HG03097 (cell line): ENCODE results near the gene ACSS1.
A peak's percentile ranks its signal among the peaks of the same experiment; 100 is the strongest.

Source experiments
- ATAC-seq: cut with Tn5 transposase; IDR thresholded peaks from one replicate; pipeline ENCODE4 v1.9.1; 2021; ENCODE audit not compliant: unreplicated experiment, low FRiP score

ACSS1 gene

GRCh38 chr20:25058051-25058846 lies at the start of gene ACSS1:
ACSS1 (minus strand) TSS chr20:25058139; CDS start chr20:25058102, 37 bp downstream.
- ATAC-seq = peak; percentile 57

DNA sequence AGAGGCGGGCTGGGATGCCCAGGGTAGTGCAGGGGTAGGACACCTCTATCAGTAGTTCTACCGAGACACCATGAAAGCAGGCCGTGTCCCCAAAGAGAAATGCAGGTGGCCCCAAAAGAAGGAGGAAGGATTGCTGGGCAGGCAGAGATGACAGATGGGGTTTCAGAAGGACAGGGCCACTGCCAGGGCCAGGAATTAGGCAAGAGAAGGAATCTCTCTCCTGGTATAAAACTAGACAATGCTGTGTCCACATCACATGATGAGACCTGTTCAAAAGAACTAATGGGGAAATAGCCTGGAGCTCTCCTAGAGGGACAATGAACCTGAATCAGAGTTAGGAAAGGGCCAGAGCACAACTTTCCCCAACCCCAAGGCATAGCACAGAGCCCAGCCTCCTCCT lies 45.6 kb upstream of the ACSS1 start:
- no peak for ATAC-seq

GRCh38 chr20:25100914-25101313 lies 43.0 kb upstream of the ACSS1 start:
- no peak for ATAC-seq

DNA sequence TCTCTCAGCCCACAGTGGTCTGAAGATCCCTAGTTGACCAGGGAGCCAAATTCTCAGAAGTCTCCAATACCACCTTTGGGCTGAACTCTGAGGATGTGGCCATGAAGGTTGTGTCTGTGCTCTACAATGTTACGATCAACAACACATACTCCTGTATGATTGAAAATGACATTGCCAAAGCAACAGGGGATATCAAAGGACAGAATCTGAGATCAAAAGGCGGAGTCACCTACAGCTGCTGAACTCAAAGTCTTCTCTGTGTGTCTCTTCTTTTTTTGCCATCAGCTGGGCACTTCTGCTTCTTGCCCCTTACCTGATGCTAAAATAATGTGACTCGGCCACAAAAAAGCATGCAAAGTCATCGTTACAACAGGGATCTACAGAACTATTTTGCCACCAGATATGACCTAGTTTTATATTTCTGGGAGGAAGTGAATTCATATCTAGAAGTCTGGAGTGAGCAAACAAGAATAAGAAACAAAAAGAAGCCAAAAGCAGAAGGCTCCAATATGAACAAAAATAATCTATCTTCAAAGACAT lies 41.7 kb upstream of the ACSS1 start:
- no peak for ATAC-seq

DNA sequence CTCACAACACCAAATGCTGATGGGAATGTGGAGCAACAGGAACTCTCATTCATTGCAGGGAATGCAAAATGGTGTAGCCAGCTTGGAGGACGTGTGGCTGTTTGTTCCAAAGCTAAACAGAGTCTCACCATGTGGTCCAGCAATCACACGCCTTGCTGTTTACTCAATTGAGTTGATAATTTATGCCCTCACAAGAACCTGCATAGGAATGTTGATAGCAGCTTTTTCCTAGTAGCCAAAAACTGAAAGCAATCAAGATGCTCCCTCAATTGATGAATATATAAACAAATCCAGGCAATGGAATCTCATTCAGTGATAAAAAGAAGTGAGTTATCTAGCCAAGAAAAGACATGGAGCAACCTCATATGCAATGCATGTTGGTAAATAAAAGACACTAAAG lies 39.6 kb upstream of the ACSS1 start:
- ATAC-seq = no peak

DNA sequence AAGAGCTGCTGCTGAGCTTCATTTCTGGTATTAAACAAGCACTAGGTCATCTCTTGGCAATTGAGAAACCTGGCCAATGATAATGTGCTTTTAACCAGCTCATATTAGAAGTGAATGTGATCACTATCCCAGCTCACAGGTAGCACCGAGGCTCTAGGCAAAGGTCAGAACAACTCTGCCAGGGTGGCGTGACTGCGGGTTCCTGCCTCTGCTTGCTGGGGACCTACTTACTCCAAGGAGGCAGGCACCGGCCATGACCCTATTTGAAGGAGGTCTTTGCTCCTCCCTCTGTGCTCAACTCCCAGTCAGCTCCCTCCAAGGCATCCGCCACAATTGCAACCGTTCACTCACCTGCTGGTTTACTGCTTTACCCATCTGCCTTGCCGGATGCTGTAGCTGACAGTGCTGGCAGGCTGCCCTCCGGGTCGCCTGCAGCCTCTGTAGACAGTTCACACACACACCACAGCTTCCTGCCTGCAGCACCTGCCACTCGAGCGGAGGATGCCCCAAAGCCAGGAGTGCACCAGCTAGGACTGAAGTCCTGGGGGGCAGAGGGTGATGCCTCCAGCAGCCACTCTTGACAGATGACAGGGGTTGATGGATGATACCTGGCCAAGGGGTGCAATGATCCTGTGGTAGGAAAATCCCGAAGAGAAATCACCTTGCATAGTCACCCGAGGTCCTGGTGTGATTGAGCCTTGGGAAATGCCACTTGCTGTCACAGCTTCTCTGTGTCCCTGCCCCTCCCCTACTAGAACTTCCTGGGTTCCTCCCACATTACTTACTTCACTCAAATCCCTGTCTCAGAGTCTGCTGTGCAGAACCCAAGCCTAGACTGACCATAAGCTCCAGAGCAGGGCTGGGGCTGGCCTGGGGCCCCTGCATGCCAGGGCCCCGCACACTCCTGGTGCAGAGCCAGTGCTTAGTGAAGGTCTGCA lies 32.8 kb upstream of the ACSS1 start:
- ATAC-seq = peak; percentile 81

- no peak for ATAC-seq
These were observed 31.7 kb upstream of the ACSS1 start for GRCh38 chr20:25089662-25090061.

DNA sequence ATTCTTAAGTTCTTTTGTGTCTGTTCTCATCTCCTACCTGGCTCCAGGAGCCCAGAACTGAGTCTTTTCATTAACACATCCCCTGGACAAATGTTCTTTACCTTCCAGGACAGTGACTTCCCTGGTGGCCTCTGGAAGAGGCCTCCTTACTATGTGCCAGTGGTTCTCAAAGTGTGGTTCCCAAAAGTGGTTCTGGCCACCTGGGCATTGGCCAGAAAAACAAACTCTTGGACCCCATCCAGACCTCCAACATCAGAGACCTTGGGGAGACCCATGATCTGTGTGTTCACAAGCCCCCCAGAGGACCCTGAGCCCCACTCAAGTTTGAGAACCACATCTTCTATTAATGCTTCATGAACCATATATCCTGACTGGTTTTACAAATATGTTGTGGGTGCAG lies 31.2 kb upstream of the ACSS1 start:
- no peak for ATAC-seq

DNA sequence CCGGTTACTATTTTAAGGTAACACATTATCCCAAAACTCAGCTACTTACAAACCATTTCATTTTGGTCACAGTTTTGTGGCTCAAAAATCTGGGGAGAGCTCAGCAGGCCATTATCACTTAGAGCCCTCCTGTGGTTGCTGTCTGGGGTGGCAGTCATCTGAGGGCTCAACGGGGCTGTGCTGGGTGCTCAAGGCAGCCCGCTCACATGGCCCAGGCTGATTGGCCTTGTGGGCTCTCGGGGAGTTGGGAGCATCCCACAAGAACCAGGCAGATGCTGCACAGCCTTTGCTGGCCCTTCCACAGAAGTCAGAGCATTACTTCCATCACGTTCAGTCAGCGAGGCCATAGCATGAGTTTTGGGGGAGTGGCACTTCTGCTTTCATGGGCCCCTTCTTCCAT lies 30.3 kb upstream of the ACSS1 start:
- no peak for ATAC-seq

DNA sequence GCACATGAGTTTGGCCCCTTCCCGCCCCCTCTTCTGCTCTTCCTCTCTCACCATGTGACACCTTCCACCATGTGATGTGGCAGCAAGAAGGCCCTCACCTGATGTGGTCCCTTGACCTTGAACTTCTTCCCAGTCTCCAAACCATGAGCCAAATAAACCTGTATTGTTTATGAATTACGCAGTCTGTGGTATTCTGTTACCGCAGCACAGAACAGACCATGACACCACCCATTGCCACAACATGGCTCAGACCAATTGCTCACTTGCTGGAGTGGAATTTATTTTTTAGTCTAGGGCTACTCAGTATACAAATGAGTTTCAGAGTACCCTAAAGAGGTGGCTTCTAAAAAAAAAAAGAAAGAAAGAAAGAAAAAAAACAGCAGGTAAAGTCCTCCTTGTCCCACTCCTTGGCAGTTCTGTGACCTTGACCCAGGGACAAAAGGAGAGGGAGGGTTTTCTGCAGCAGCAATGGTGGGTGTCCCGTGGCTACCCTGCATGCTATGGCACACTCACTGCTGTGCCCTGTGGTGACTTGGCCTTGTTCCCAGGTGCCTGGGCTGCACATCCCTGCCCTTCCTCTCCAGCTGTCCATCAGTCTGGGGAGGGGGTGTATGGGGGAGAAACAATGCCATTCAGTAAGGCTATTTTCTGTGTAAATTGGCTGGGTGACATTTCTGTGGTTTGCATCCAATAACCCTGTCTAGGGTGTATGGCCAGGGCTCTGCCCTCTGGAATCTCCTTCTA lies 29.4 kb upstream of the ACSS1 start:
- ATAC-seq = no peak

DNA sequence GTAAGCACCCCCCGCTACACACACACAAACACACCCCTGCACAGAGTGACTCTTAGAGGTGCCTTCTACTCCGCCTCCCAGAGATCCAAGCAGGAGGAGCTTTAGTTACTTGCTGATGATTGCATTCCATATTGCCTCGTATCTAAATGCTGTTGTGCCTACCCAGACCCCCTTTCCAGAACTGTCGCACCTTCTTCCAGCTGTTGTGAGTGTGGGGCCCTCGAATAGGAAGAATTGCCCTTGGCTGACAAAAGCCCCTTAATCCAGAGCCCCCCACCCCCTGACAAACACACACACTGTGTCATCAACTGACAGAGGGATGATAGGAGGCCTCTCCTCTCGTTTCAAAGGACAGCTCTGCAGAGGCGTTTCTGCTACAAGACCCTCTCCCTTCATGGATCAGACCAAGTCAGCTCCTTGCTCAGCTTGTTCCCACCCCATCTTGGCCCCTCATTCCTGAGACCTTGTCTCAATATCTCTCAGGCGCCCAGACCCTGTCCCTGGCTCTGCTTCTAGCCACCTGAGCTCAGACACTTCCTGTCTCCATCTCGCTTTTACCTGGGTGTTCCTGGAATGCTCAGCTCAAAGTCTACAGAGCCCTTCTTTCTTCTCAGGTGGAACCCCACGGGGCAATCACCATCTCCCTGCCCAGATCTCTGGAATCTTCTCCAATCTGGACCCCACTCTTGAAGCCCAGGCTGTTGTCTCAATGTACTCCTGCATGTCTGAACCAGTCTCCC lies 28.0 kb upstream of the ACSS1 start:
- no peak for ATAC-seq

DNA sequence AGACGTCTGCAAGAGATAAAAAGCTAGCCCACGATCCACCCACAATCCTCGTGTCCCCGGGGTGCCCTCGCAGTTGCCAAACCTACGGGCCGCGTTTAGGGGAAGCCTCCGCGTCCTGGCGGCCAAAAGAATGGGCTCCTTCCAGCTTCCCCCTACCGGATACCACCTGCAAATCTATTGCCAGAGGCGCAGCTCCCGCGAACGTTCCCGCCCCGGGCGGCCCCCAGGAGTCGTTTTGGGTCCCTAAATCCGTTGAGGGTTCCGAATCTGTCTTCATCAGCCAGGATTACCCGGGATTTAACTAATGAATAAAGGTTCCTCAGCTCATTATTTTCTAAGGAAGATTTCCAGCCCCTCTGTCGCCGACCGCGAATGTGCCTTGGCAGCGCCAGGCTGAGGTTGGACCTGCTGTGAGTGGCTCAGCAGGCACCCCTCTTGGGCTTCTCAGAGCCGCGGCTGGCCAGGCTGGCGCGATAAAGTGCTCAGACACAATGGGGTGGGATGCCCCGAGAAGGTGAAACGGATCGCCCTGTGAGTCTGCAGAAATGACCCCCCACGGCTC lies 26.8 kb upstream of the ACSS1 start:
- no peak for ATAC-seq

DNA sequence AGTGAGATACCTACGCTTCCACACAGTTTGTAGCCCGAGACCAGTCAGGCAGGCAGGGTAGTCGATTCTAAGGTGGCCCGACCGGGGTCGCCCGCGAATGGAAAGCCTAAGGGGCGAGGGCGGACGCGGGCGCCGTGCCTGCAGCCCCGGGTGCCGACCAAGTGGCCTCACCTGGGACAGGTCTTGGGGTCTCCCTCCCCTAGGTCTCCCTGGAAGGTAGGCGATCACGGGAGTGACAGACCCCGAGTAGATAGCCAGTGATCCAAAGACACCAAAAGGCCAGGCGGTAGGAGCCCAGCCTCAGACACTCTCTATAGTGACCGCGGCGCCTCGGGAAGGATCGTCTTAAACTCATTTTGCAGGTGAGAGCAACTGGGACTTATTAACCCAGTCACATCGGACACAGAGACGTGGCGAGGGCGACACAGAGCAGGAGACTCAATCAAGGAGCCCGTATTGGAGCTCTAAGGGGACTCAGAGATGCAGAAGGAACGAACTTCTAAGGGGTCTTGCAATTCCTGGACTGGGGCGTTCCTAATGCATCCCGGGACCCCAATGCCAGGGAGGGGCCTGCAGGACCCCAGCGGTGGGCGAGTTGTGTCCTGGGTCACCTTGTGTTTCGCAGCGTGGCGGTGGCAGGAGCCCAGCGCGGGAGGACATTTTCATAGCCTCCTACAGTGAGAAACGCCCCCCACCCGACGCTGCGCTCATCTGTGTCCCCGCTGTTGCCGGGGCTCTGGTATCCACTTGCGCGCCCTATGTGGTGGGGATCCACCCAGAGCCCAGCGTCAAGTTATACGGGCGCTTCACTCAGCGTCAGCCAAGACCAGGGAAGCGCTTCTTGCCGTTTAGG lies 26.1 kb upstream of the ACSS1 start:
- ATAC-seq = no peak

DNA sequence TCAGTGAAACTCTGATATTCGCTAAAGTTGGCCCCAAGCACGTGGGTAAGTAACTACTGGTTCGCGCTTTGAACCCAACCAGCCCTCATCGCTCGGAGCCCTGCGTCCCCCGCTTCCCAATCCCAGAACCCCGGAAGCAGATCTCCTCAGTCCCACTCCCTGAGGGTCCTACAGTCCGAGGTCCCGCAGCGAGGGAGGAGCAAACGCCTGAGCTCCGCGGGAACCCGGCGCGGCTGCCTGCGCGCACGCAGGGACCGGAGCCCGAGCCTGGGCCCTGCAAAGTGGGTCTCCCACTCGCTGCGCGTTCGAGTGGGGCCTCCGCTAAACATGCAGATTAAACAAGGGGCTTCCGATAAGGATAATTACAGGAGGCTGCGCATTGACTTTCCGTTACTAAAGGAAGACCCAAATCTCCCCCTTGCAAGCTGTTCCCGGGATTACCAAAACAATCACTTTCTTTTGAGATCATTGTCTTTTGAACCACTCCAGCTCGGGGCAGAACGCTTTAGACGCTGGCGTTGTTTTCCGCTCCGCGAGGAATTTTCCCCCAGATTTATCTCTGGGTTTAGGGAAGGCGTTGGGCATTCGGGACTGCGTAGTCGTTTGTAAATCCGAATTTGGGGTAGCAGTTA lies 25.3 kb upstream of the ACSS1 start:
- no peak for ATAC-seq

DNA sequence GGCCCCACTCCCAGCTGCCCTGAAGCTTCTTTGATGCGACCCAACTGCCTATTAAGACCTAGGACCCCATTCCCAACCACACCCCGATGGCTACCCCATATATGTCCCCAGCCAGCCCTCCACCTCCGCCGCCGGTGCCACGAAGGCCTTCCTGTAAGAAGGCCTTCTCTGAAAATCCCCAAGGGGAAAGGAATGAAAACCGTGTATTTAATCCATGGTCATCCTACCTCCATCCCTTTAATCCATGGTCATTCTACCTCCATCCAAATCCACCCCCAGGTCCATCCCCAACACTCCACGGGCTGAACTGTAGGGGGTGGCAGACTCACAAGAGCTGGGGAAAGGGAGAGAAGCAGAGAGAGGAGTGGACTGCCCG lies 24.5 kb upstream of the ACSS1 start:
- no peak for ATAC-seq

GRCh38 chr20:25081730-25082497 lies 24.0 kb upstream of the ACSS1 start, which contains the start of gene VSX1:
VSX1 (minus strand) TSS chr20:25082141; CDS start chr20:25082096, 45 bp downstream.
- ATAC-seq = no peak

DNA sequence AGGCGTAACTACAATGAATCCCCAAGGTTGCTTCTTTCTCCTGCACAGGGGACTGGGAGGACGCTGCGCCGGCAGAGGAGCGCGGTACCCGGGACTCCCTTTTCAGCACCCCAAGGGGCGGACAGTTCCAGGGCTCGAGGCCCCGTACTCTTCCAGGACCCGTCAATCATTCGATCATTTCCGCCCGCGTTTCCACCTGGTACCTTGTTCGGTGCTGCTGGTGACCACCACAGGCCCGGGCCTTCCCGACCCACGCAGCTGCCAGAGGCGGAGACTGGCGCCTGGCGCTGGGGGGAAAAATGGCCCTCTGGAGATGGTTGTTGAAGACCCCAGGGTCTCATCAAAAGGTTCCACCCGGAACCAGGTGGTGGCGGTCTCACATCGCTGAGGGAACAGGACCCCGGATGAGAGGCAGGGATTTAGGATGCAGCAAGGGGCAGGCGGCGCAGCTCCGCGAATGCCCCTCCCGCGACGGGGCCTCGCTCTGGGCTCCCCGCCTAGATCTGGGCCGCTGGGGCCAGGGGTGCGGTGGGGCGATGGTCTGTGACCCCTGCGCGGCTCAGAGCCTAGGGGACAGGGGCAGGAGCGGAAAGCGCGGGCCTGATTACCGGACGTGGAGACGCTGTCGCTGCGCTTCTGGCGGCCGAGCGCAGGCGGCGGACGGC lies 23.3 kb upstream of the ACSS1 start:
- no peak for ATAC-seq
